ENCODE results near the gene PEAK1. TPM values are rescaled to one million over a fixed set of nuclear protein-coding genes. Genes with fewer than 3 reads are reported as not detected.

Gene PEAK1
- total RNA-seq, 1 donor from 2014 or later, result 99.7 TPM

DNA sequence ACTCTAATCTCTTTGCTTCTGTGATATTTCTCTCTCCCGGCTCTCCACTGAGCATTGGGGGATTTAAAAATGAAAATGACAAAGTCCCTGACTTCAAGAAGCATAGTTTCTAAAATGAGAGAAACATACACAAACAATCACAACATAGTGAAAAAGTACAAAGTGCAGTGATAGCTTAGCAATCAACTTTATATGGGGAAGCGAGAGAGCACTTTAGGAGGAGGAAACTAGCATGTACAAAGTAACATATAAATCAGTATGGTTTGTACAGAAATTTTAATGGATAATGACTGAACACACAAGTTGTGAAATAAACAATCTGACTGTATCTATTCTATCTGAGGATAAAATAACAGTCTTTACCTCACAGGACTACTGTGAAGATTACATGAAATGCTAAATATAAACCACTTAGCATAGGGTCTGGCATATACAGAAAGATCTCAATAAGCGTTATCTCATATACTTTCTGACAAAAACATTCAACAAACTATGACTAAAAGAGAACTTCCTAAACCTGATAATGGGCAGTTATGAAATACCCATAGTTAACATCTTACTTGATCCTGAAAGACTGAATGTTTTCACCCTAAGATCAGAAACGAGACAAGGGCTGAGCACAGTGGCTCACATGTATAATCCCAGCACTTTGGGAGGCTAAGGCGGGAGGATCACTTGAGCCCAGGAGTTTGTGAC, 61.2 kb downstream of the PEAK1 start:
- DNase-seq, result no peak

DNA sequence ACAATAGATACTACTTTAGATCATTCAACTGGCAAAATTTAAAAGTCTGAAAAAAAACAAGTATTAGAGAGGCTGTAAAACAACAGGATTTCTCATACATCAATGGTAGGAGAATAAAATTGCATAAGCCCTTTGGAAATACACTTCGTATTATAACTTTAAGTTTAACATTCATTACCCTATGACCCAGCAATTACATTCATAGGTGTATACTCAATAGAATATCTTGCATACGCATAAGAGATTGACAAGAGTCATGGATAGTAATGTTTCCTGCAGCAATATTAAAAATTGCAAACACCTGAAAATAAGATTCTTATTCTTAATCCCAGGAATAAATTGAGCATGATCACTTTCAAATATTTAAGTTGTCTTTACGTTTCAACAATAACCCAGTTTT, 63.6 kb downstream of the PEAK1 start:
- DNase-seq, result no peak

DNA sequence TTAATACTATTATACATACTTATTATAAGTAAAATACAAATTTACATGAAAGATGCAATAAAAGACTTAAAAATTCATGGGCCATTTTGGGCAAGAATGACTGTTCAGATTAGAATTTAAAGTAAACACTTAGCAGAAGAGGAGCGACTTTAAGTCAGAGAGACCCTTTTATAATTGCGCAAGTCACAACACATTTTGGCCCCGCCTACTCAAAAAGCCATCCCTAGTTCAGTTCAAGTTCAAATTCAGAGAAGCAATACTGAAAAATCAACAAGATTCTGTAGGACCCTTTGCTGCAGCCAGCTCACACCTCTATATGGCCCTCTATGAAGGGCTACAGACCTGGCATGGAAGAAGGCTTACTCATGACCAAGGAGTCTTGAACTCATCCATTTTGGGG, 64.6 kb downstream of the PEAK1 start:
- DNase-seq, result no peak

DNA sequence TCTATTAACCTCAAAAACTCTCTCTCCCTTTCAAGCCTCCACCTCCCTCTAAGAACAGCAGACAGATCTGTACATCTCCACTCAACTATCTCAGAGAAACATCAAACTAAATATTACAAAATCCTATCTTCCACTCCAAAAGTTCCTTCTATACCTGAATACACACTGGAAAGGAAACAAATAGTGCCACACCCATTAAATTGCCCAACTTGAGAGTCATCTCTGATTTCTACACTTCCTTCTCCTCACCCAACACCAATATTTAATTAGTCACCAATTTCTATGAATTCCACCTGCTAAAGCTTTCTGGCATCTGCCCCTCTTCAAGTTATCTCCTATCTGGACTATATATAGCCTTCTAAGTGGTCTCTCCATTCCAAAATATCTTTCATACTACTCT, 65.8 kb downstream of the PEAK1 start:
- no peak for DNase-seq

DNA sequence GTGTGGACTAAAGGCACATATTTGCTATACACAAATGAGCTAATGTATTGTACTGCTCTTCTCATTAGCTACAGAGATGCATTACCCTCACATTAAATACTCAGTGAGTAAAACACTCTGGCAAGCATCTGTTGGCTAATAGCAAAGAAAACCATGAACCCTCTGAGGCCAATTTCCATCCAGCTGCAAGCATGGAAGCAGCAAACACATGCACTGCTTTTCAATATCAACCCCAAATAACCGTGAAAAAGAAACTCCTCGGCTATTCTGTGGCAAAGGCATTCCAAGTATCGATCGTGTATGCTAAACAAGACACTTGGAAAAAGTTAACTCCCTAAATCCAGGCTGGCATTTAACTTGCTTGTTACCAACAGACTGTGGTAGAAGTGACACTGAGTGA, 67.0 kb downstream of the PEAK1 start:
- DNase-seq, result peak; percentile 29

DNA sequence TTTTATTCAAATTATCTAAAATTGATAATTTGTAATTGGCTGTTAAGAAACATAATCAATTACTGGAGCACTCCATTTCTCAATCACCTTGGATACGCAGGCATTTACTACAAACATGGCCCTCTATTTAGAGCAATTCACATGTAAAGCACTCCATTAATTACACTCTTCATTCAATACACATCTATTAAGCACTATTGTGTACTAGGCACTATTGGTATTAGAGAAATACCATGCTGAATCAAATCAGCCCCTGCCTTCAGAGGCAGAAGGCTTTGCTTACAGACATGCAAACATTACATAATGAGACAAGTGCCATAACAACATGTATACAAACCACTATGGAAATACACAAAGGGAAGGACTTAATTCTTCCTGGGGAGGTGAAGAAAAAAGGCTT, 69.1 kb downstream of the PEAK1 start:
- no peak for DNase-seq

DNA sequence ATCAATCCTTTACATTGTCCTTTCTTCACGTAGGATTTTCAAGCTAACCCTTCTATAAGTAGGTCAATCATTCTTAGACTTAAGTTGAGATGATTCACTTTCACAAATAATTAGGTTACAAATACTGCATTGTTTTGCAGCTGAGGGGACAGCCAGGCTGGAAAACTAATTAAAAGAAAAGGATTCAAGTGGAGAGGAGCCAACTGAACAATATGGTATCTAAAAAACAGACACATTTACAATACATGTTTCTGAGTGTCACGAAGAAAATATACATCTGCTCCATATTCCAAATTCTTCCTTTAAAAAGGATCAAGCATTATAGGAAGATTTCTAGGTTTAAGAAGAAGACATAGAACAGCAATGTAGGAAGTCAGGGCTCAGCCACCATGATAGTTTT, 70.2 kb downstream of the PEAK1 start:
- no peak for DNase-seq

DNA sequence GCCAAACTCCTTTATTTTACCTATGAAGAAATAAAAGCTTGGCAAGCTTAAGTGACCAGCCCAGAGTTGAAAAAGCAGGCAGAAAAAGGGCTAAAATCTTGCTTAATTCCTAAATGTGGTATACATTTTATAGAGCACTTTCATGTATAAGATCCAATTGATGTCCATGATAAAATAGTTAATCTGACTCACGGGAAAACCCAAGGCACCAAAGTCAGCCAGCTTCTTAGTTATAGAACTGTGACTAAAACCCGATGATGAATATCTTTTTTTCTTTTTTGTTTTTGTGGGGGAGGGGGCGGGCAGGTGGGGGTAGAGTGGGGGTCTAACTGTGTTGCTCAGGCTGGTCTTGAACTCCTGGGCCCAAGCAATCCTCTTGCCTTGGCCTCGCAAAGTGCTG, 71.4 kb downstream of the PEAK1 start:
- no peak for DNase-seq

DNA sequence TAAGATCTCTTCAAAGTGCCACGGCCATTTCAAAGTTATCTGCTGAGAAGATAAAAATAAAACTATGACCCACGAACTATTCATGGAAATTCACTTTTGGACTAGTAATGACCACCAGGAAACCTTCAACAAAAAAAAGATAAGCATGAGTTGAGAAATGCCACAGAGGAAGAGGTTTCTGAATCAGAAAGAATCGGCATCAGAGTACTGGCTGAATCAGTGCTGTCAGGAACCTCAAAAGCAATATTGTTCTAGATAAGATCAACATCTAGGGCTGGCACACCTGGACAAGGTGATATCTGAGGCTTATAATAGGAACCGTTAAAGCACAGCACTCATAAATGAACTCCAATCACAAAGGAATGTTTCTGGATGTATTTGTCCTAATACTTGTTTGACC, 72.7 kb downstream of the PEAK1 start:
- DNase-seq, result no peak

DNA sequence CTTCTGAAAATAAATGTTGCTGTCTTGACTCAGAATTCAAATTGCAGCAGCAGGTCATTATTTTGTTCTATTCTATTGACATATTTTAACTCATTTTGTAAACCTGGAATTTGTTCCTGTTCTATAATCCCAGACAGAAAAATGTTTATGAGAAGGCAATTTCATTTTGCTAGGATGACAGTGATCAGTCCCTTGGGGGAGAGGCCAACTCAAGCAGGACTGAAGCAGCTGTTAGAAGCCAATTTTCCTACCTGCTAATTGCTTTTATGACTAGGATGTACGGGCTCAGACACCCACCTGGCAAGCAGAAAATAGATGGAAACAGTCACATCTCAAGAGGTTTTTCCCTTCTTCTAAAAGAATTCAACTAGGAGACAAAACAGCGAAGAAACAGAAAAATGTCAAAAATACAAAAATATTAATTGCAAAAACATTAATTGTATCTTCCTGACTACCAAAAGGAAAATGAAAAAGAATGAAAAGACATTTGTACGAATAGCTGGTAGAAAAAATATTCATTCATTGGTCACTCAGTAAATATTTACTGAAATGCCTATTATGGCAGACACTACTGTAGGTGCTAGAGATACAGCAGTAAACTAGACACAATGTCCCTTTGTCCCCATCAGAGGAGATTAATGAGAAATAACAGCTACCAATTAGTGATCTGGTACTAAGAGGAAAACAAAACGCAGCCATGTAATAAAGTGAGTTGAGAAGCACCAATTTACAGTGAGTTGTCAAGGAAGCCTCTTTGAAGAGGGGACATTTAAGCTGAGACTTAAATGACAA, 73.5 kb downstream of the PEAK1 start:
- no peak for DNase-seq

DNA sequence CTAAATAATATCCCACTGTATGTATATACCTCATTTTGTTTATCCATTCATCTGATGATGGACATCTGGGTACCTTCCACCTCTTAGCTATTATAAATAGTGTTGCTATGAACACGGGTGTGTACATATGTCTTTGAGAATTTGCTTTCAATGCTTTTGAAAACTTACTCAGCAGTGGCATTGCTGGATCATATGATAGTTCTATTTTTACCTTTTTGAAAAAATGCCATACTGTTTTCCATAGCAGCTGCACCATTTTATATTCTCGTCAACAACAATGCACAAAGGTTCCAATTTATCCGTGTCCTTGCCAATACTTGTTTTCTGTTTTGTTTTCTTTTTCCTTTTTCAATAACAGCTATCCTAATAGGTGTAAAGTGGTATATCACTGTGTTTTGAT, 77.1 kb downstream of the PEAK1 start:
- no peak for DNase-seq

DNA sequence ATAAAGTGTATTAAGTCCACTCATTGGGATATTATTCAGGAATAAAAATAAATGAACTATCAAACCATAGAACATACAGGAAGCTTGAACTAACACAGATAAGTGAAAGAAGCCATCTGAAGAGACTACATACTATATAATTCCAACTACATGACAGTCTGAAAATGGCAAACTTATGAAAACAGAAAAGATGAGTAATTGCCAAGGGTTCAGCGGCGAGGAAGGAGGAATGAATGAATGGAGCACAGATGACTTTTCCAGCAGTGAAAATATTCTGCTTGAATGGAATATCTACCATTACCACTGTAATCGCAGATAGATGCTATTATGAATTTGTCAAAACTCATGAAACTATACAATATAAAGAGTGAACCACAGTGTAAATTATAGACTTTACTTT, 79.7 kb downstream of the PEAK1 start:
- DNase-seq, result no peak

DNA sequence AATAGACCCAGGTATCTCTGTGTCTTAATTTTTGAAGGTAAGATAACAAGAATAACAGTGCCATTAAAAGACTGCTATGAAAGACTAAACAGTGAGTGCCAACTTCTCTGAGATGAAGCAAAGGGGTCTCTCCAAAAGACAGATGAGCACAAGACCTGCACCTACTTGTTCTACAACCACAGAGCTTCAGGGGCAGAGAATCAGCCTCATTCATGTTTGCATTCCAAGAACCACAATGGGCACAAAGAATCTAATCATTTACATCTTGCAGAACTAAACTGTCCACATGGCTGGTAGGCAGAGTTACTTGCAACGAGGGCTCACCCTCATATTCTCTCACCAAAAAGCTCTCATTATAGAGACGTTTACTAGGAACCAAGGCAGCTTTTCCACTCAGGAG, 83.9 kb downstream of the PEAK1 start:
- DNase-seq, result no peak

DNA sequence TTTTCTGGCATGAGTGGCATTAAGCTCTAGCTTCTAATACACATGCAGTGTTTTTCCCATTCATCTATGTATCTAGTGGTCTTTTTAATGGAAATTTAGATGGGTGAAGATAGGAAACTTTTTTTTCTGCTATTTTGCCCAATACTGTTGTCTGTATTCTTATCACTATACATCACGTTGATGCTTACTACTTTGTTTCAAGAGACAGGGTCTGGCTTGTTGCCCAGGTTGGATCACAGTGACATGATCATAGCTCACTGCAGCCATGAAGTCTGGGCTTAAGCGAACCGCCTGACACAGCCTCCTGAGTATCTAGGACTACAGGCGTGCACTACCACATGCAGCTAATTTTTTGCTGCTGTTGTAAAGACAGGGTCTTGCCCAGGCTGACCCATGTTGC, 84.6 kb downstream of the PEAK1 start:
- peak; percentile 27 for DNase-seq

DNA sequence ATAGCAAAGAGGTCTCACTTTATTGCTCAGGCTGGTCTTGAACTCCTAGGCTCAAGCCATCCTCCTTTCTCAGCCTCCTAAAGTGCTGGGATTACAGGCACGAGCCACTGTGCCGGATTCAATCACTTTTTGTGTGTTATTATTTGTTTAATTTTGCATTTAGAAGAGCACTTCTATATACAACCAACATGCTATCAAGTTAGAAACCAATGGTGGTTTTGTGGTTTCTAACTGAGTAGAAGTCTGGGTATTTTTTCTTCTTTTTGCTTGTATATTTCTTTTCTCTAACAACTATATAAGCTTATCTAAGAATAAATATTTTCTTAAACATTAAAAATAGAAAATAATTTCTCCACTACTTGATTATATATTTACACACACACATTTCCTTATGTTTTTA, 86.7 kb downstream of the PEAK1 start:
- DNase-seq, result no peak

DNA sequence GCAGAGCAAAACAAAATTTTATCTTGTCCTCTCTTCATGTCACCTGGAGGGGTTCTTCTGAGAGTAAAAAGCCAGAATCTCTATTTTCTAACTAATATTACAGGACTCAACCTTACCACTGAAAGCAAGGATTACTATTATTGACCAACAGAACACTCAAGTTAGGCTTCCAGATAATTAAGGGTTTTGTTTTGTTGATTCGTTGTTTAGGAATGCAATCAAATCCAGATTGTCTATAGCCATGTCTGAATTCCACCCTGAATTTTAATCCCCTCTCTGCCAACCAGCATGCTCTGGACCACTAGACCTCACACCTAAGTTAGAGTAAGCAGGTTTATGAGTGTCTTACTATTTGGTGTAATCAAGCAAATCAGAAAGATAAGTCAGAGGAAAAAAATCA, 90.7 kb downstream of the PEAK1 start:
- DNase-seq, result no peak

DNA sequence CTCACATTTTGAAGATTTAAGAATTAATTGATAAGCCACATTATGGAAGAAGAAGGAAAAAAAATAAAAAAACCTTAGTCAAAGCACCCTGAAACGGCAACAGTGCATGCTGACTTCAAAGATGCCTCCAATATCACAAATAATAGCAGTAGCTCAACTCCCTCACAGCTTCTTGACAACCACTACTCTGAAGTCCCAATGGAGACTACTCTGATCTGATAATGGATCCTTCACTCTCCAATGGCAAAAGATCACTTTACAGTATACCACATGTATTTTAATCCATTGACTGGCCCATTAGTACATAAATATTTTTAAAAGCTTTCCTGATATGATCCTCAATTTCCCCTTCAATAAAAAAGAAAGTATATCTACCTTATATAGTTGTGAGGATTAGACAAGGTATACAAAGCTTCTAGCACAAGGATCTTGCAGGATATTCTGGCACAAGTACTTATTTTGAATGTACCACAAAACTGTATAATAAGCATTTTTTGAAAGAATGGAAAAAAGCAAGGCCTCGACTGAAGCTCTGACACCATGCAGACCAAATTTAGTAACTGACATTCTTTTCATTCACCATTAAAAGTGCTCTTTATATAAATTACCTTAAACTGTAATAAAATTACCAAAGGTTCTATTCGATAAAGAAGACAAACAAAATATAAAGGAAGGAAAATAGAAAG, 91.9 kb downstream of the PEAK1 start:
- no peak for DNase-seq

DNA sequence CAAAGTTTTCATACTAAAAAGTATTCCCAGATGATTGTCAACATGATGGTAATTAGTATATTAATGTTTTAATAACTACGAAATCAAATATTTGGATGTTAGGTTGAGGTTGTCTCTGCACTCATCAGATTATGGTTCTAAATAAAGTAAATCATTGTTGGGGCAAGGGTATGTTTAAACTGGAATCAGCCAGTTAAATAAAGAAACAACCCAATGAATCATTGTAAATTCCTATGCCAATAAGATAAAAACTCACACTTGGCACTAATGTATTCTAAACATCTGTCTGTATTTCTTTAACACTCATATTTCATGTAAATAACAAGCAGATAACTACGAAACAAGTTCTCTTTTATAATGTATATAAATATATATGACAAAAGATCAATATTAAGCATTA, 92.7 kb downstream of the PEAK1 start:
- DNase-seq, result no peak

DNA sequence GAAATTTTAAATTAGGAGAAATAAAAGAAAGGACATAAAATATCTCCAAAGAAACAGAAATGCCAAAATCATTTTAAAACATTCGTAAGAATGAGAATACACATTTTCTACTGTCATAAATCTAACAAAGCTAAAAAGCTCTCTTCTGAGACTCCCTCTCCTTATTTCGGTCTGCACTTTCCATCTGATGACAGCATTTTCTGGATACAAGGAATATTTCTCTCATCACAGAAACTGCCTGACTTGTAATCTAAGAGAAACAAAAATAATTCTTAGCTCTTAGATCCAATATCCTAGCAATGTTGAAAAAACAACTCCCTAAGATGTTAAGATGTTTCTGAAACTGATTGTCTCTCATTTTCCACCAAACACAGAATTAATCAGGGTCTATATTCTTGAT, 93.5 kb downstream of the PEAK1 start:
- no peak for DNase-seq

DNA sequence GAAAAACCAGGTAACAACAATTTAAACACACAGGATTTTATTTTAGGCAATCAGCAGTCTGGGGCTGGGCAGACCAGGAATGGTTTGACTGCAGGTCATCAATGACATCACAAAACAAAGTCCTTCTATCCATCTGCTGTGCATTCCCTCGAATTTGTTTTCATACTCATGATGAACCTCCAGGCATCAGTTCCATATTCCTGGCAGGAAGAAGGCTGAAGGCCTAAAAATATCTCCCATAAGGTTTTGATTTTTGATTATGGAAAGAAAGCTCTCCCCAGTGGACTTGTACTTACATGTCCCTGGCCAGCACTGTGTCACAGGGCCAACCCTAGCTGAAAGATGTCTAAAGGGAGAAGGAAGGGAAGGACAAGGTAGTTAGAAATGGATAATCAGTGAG, 107.4 kb downstream of the PEAK1 start:
- DNase-seq, result no peak

DNA sequence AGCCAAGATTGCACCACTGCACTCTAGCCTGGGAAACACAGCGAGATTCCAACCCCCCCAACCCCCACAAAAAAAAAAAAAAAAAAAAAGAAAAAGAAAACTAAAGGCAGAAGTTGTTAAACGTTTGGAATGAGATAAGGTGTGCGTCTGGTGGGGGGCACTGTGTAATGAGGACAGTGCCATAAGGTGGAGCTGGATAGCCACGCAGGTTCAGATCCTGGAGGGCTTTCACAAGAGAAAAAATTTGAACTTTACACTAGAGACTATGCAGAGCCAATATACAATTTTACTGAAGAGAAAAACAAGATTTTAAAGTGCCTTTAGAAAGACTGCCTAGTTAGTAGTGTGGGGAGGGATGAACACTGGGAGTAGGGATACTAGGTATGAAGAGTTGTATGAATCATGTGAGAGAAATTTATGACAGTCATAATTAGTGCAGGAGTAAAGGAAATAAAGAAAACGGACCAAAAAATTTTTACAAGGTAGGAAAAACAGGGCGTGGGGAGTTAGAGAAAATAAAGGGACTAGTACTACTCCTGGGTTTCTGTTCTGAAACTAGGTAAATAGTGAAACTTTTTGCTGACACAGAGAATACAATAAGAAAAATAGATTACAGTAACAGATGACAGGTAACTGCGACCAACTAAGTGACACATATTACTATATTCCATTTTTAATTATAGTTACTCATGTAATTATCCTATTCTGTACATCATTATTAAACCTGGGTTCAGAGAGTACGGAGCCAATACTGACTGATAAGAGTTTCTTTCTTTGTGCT, 108.1 kb downstream of the PEAK1 start:
- no peak for DNase-seq

DNA sequence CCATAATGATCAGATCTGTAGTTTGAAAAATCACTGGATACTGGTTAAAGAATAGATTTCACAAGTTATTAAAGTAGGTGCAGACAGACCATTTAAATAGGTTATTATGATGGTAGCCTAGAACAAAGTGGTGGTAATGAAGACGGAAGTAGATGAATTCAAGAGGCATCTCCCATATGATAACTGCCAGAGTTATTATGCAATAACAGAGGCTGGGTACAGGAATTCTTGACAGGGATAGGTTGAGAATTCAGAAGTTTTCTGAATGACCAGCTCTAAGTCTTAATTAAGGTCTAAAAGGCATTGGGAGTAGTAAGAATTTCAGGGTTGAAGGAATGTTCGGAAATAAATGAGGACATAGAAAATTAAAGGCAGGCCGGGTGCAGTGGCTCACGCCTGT, 108.9 kb downstream of the PEAK1 start:
- no peak for DNase-seq

DNA sequence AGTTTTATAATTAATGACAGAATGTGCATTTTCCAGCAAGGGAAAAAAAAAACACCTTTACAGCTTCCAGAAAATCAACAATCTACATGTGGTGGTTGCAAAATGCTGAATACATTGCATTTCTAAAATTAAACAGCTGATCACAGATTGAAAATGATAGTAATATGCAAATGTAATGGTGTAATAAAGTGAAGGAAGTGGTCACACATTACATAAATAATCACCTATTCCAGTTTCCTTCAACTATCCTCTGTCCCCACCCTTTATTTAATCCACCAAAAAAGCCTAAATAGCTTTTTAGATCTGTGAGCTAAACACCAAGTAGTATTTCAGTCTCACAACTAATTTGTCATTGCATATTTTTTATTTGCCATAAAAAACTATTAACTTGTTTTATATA, 110.5 kb downstream of the PEAK1 start:
- no peak for DNase-seq
